ENCODE data around the gene TMEM95. TPM values are rescaled to one million over a fixed set of nuclear protein-coding genes. Genes with fewer than 3 reads are reported as not detected.
"Not testable (repeated sequence)": the region's sequence is repeated elsewhere in the genome, so short reads cannot be mapped to it uniquely, and the experiment has no call there.

The TMEM95 gene
- total and polyA plus RNA-seq, 10 of the 15 experiments (the other 5 are each of a cell fraction or from before 2014, with no cell fraction given): 0.05 to 0.28 TPM; not detected in 8

GRCh38 chr17:7363311-7363710 lies 8.4 kb downstream of the TMEM95 start:
- FAIRE-seq (no peak), ATAC-seq (no peak), DNase-seq (ENCODE audit: low read depth, low spot score) (no peak)
- TF ChIP-seq FOXK2 (IDR thresholded peaks at IDR 0.05) (no peak), KLF5 (IDR thresholded peaks at IDR 0.05; ENCODE audit: partially characterized antibody) (no peak), ZBTB4 (CRISPR knock-in tag; IDR thresholded peaks at IDR 0.05) (no peak), POLR2AphosphoS5 (IDR thresholded peaks at IDR 0.05; ENCODE audit: low read length) (no peak), HSF1 (IDR thresholded peaks at IDR 0.05; ENCODE audit: low read depth, low read length) (no peak), TCF3 (IDR thresholded peaks at IDR 0.05; ENCODE audit: borderline replicate concordance, insufficient read depth, low read depth, low read length) (no peak), E4F1 (IDR thresholded peaks at IDR 0.05; ENCODE audit: borderline replicate concordance, partially characterized antibody) (no peak), POU2F2 (IDR thresholded peaks at IDR 0.05; ENCODE audit: borderline replicate concordance, low read depth, low read length) (no peak), NR2C2 (IDR thresholded peaks at IDR 0.05; ENCODE audit: borderline replicate concordance, control insufficient read depth, insufficient read length, low read depth) (no peak)
- H3K79me2 ChIP-seq (ENCODE audit: control insufficient read depth, insufficient read depth, low read length): no peaks in the 10 kb centered on the region
- H3K9me3 ChIP-seq (replicated peaks; ENCODE audit: control insufficient read depth, insufficient read depth, low read length): no peaks in the 10 kb centered on the region
- 51% methylated on average over 6 of the region's 6 CpGs for WGBS (ENCODE audit: insufficient coverage, insufficient replicate concordance, low lambda C conversion rate, missing lambda C conversion rate)
- no peak overlapping the region for H3K27ac ChIP-seq (ENCODE audit: control insufficient read depth, insufficient read depth)
- no peak overlapping the region for H2AFZ ChIP-seq (ENCODE audit: control insufficient read depth, low read depth, low read length)
- RAD21 ChIA-PET (ENCODE audit: unreplicated experiment): interaction anchor here (0.7 kb wide), 1 partner anchor 113 kb away, joined by 3 read pairs; no protein-coding TSS in a partner anchor
- no peaks in the 10 kb centered on the region for H3K27me3 ChIP-seq (replicated peaks in 1 of 2; ENCODE audit: control insufficient read depth in 2 of 2, insufficient read depth in 2 of 2, low read length in 1 of 2)
- no peaks in the 10 kb centered on the region for H3K36me3 ChIP-seq (ENCODE audit: control insufficient read depth in 2 of 2, insufficient read depth in 2 of 2, low read length in 1 of 2)
- no TSS peak for BruUV-seq (replicated peaks)
- SMC1A ChIA-PET (ENCODE audit: uncharacterized antibody, unreplicated experiment): no interaction called here
- H3K9ac ChIP-seq (ENCODE audit: control insufficient read depth, insufficient read depth, low read length): no peak overlapping the region
- H3K4me3 ChIP-seq: no peak overlapping the region
- H4K20me1 ChIP-seq (ENCODE audit: control insufficient read depth, insufficient read depth): no peaks in the 10 kb centered on the region
- H3K4me1 ChIP-seq (ENCODE audit: control insufficient read depth, insufficient read depth, low read length): no peaks in the 10 kb centered on the region
- intact Hi-C loops (cut with micrococcal nuclease; ENCODE audit: unreplicated experiment): no loop called here
- H3K4me2 ChIP-seq (ENCODE audit: control insufficient read depth, insufficient read depth): no peak overlapping the region
- in situ Hi-C loops (cut with MboI): no loop called here
- CTCF ChIA-PET: interaction anchor here (3.5 kb wide), 1 partner anchor 9 kb away, joined by 15 read pairs; no protein-coding TSS in a partner anchor
- POLR2A ChIA-PET: interaction anchor here (0.6 kb wide), 1 partner anchor 118 kb away, joined by 4 read pairs; no protein-coding TSS in a partner anchor

- CTCF ChIA-PET; H4K20me1 ChIP-seq (ENCODE audit: control insufficient read depth, insufficient read depth); H3K4me3 ChIP-seq; BruUV-seq (replicated peaks); H3K79me2 ChIP-seq (ENCODE audit: control insufficient read depth, insufficient read depth, low read length); H3K27ac ChIP-seq (ENCODE audit: control insufficient read depth, insufficient read depth); H3K36me3 ChIP-seq (ENCODE audit: control insufficient read depth in 2 of 2, insufficient read depth in 2 of 2, low read length in 1 of 2); SMC1A ChIA-PET (ENCODE audit: uncharacterized antibody, unreplicated experiment); H2AFZ ChIP-seq (ENCODE audit: control insufficient read depth, low read depth, low read length); intact Hi-C loops (cut with micrococcal nuclease; ENCODE audit: unreplicated experiment); FAIRE-seq; H3K27me3 ChIP-seq (replicated peaks in 1 of 2; ENCODE audit: control insufficient read depth in 2 of 2, insufficient read depth in 2 of 2, low read length in 1 of 2); POLR2A ChIA-PET; RAD21 ChIA-PET (ENCODE audit: unreplicated experiment); H3K4me2 ChIP-seq (ENCODE audit: control insufficient read depth, insufficient read depth); H3K9ac ChIP-seq (ENCODE audit: control insufficient read depth, insufficient read depth, low read length); H3K4me1 ChIP-seq (ENCODE audit: control insufficient read depth, insufficient read depth, low read length); DNase-seq (ENCODE audit: low read depth, low spot score); H3K9me3 ChIP-seq (replicated peaks; ENCODE audit: control insufficient read depth, insufficient read depth, low read length); in situ Hi-C loops (cut with MboI); ATAC-seq: not testable (repeated sequence)
- 68% methylated on average over 6 of the region's 7 CpGs for WGBS (ENCODE audit: insufficient coverage, insufficient replicate concordance, low lambda C conversion rate, missing lambda C conversion rate)
Measured at GRCh38 chr17:7365963-7366362, 11.0 kb downstream of the TMEM95 start.

Data from GM12878 (cell line).